Dendritic cell treated with granulocyte-macrophage colony-stimulating factor and Interleukin-4, amounts not matched to agents 40 ng/mL and 50 ng/mL, for 4 days (primary cell): ENCODE results near the gene TIMM17A.
"Not testable (repeated sequence)": the region's sequence is repeated elsewhere in the genome, so short reads cannot be mapped to it uniquely, and the experiment has no call there.

Experiments used
- H3K27ac Mint-ChIP-seq: one replicate; pipeline ENCODE4 v1.8.0; 2022; ENCODE audit warnings: mild to moderate bottlenecking, mixed read lengths
- H3K27me3 Mint-ChIP-seq: one replicate; pipeline ENCODE4 v1.8.0; 2022; ENCODE audit warnings: mild to moderate bottlenecking, mixed read lengths
- H3K36me3 Mint-ChIP-seq: one replicate; pipeline ENCODE4 v1.8.0; 2022; ENCODE audit warnings: low read depth, mixed read lengths
- H3K4me1 Mint-ChIP-seq: one replicate; pipeline ENCODE4 v1.8.0; 2022; ENCODE audit warnings: low read depth, mixed read lengths
- H3K4me3 Mint-ChIP-seq: one replicate; pipeline ENCODE4 v1.8.0; 2022; ENCODE audit warnings: mild to moderate bottlenecking, moderate library complexity, mixed read lengths
- H3K9me3 Mint-ChIP-seq: one replicate; pipeline ENCODE4 v1.8.0; 2022; ENCODE audit warnings: mixed read lengths
- intact Hi-C: fragments of 100-400 bp; cut with micrococcal nuclease; formaldehyde crosslinking; loops from one replicate; pipeline ENCODE4 v1.15.0; 2022

The TIMM17A gene

DNA sequence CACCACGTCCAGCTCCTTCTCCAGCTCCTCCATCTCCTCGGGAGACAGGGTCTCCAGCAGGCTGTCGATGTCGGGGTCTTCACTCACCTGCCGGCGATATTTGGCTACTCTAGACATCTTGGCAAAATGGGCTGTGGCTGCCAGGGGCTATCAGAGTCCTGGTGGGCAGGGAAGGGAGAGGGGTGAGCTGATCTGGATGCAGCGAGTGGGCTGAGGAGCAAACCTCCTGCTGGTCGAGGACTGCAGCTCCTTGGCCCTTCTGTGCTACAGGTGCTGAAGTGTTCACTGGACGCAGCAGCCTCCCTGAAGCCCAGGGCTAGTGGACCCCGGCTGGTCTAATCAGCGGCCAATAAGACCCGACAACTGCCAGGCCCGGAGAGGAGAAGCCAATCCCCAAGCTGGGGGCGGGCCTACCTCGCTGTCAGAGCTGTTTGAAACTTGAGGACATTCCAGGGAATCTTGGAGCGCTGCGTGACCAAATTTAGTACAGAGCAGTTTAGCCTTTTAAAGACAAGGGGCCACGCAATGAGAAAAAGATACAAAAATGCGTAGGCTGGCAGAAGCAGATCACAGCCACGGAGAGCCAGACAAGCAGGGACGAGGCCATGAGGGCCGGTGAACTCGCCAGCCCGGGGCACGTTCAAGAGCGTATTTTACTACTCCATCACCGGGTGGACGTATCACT lies 8.9 kb upstream of the TIMM17A start, which contains the start of gene LMOD1:
Gene LMOD1 (minus strand): TSS at position 325 of the 685 bp plus-strand sequence. CDS start 208 bp downstream, at position 117.
- no peak within 1 kb of the TSS for H3K27ac Mint-ChIP-seq
- H3K27me3 Mint-ChIP-seq = peaks cover 57% of the 10 kb centered on the region
- no peaks in the 10 kb centered on the region for H3K36me3 Mint-ChIP-seq
- peaks cover 17% of the 10 kb centered on the region for H3K4me1 Mint-ChIP-seq
- intact Hi-C loops = no loop called here
- peak within 1 kb of the TSS; percentile 11 for H3K4me3 Mint-ChIP-seq
- no peaks in the 10 kb centered on the region for H3K9me3 Mint-ChIP-seq

- H3K27me3 Mint-ChIP-seq = peaks cover 53% of the 10 kb centered on the region
These were observed 7.7 kb upstream of the TIMM17A start for GRCh38 chr1:201947697-201948008.

GRCh38 chr1:201949491-201949890 lies 5.8 kb upstream of the TIMM17A start:
- Mint-ChIP-seq H3K27ac (no peak overlapping the region), H3K36me3 (no peaks in the 10 kb centered on the region), H3K9me3 (no peaks in the 10 kb centered on the region), H3K27me3 (peaks cover 43% of the 10 kb centered on the region), H3K4me1 (peaks cover 20% of the 10 kb centered on the region), H3K4me3 (no peak overlapping the region)
- intact Hi-C loops = no loop called here

More at GRCh38 chr1:201947697-201948008, 7.7 kb upstream of the TIMM17A start:
- Mint-ChIP-seq H3K36me3 (no peaks in the 10 kb centered on the region), H3K9me3 (no peaks in the 10 kb centered on the region), H3K4me3 (no peak overlapping the region), H3K27ac (no peak overlapping the region), H3K4me1 (peaks cover 17% of the 10 kb centered on the region)
- intact Hi-C loops = no loop called here

- H3K27ac Mint-ChIP-seq = peak overlapping the region; percentile 100
- H3K4me3 Mint-ChIP-seq = peak overlapping the region; percentile 93
- H3K4me1 Mint-ChIP-seq = peaks cover 12% of the 10 kb centered on the region
- peaks cover 2% of the 10 kb centered on the region for H3K27me3 Mint-ChIP-seq
- peaks cover 37% of the 10 kb centered on the region for H3K36me3 Mint-ChIP-seq
- intact Hi-C loops = loop anchor here (1.0 kb wide), 1 partner anchor 72 kb away; no protein-coding TSS in a partner anchor
- no peaks in the 10 kb centered on the region for H3K9me3 Mint-ChIP-seq
These were observed 867 bp upstream of the TIMM17A start for GRCh38 chr1:201954263-201955008.

DNA sequence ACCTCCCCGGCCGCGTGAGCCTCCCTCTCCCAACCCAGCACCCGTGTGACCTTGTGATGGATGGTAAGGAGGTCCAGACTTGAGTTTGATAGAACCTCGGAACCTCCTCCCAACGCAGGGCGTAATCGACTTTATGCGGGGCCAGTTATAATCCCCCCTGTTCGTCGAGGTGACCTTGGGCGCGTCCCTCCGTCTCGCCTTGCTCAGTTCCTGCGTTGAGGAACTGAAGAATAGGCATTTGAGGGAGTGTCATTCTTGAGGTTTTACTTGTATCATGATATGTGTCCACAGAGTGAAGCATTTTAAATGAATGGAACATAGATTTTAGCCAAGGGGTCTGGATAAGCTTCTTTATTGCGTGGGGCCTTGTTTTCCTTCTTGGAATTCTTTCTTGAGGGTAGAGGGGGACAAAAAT lies 433 bp downstream of the TIMM17A start:
- peaks cover 12% of the 10 kb centered on the region for H3K4me1 Mint-ChIP-seq
- peak overlapping the region; percentile 100 for H3K27ac Mint-ChIP-seq
- H3K9me3 Mint-ChIP-seq = no peaks in the 10 kb centered on the region
- peaks cover 47% of the 10 kb centered on the region for H3K36me3 Mint-ChIP-seq
- peak overlapping the region; percentile 93 for H3K4me3 Mint-ChIP-seq
- intact Hi-C loops = loop anchor here (1.0 kb wide), 1 partner anchor 73 kb away; no protein-coding TSS in a partner anchor
- no peaks in the 10 kb centered on the region for H3K27me3 Mint-ChIP-seq

DNA sequence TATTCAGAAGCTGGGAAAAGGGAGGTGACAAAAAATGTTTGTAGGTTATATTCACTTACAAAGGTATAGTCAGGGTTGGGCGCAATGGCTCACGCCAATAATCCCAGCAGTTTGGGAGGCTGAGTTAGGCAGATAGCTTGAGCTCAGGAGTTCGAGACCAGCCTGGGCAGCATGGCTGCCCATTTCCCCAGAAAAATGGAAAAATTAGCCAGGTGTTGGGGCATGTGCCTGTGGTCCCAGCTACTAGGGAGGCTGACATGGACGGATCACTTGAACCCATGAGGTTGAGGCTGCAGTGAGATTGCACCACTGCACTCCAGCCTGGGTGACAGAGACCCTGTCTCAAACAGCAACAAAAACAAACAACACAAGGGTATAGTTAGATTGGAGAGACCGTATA lies 3.0 kb downstream of the TIMM17A start:
- Mint-ChIP-seq H3K9me3 (no peaks in the 10 kb centered on the region), H3K36me3 (peaks cover 73% of the 10 kb centered on the region), H3K27ac (no peak overlapping the region), H3K4me1 (peaks cover 12% of the 10 kb centered on the region), H3K4me3 (no peak overlapping the region), H3K27me3 (no peaks in the 10 kb centered on the region)
- intact Hi-C loops = no loop called here

GRCh38 chr1:201962382-201962781 lies 7.1 kb downstream of the TIMM17A start:
- H3K9me3 Mint-ChIP-seq, H3K27me3 Mint-ChIP-seq, H3K4me1 Mint-ChIP-seq, H3K4me3 Mint-ChIP-seq, intact Hi-C loops, H3K27ac Mint-ChIP-seq: not testable (repeated sequence)
- peaks cover 95% of the 10 kb centered on the region for H3K36me3 Mint-ChIP-seq

GRCh38 chr1:201964261-201964660 lies 9.0 kb downstream of the TIMM17A start:
- Mint-ChIP-seq H3K9me3 (no peaks in the 10 kb centered on the region), H3K4me3 (no peak overlapping the region), H3K27ac (no peak overlapping the region), H3K27me3 (no peaks in the 10 kb centered on the region), H3K36me3 (peaks cover 95% of the 10 kb centered on the region), H3K4me1 (no peaks in the 10 kb centered on the region)
- intact Hi-C loops = no loop called here

- H3K9me3 Mint-ChIP-seq = no peaks in the 10 kb centered on the region
- H3K27ac Mint-ChIP-seq = no peak overlapping the region
- intact Hi-C loops = no loop called here
- no peaks in the 10 kb centered on the region for H3K4me1 Mint-ChIP-seq
- no peaks in the 10 kb centered on the region for H3K27me3 Mint-ChIP-seq
- peaks cover 99% of the 10 kb centered on the region for H3K36me3 Mint-ChIP-seq
- H3K4me3 Mint-ChIP-seq = no peak overlapping the region
These were observed 10.9 kb downstream of the TIMM17A start for GRCh38 chr1:201966171-201966570.

GRCh38 chr1:201968202-201968925 lies 13.1 kb downstream of the TIMM17A start:
- Mint-ChIP-seq H3K27ac (no peak overlapping the region), H3K9me3 (no peaks in the 10 kb centered on the region), H3K4me3 (no peak overlapping the region), H3K36me3 (peaks cover 77% of the 10 kb centered on the region), H3K4me1 (no peaks in the 10 kb centered on the region), H3K27me3 (no peaks in the 10 kb centered on the region)
- intact Hi-C loops = no loop called here

- intact Hi-C loops = loop anchor here (10.0 kb wide), 1 partner anchor 436 kb away; the partner anchor contains the start of gene NAV1
- Mint-ChIP-seq H3K4me1 (no peaks in the 10 kb centered on the region), H3K4me3 (no peak overlapping the region), H3K27ac (no peak overlapping the region), H3K9me3 (no peaks in the 10 kb centered on the region), H3K27me3 (peaks cover 2% of the 10 kb centered on the region), H3K36me3 (peaks cover 56% of the 10 kb centered on the region)
These were observed 15.2 kb downstream of the TIMM17A start for GRCh38 chr1:201970334-201971159.

DNA sequence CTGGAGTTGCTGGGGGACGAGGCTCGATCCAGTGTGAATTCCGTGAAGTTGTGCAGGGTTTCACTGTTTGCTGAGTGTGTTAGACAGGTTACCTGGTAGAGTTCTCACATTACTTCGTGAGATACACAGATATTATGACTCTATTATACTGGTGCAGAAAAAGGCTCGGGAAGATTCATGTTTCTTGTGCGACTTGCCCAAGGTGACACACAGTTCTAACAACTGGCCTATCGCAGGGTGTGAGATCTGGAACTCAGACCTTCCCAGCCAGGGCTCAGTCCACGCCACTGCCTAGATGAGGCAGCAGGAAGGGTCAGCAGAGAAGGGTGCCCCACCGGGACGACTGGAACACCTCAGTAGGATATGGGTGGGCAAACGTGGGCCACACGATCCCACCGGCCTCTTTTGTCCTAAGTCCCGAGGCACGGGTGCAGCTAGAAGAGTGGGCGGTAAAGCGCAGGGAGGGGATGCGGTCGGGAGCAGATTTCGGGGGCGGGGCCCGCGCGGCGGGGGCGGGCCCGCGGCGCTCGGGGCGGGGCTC lies 26.8 kb downstream of the TIMM17A start:
- no peaks in the 10 kb centered on the region for H3K27me3 Mint-ChIP-seq
- H3K9me3 Mint-ChIP-seq = no peaks in the 10 kb centered on the region
- peaks cover 34% of the 10 kb centered on the region for H3K4me1 Mint-ChIP-seq
- H3K27ac Mint-ChIP-seq = peak overlapping the region; percentile 85
- peaks cover 39% of the 10 kb centered on the region for H3K36me3 Mint-ChIP-seq
- peak overlapping the region; percentile 85 for H3K4me3 Mint-ChIP-seq
- intact Hi-C loops = no loop called here
